Colonic mucosa (tissue), 4 donors: ENCODE data around the gene TRABD2B. TPM values are rescaled to one million over a fixed set of nuclear protein-coding genes. Genes with fewer than 3 reads are reported as not detected.
A peak's percentile ranks its signal among the peaks of the same experiment; 100 is the strongest.

Source experiments
- DNase-seq: peaks from one replicate; pipeline ENCODE4 v3.0.0-alpha.2; 2020
- H3K27ac ChIP-seq: fragments of 200-600 bp; one replicate; pipeline ENCODE4 v1.8.0; 2021
- H3K27me3 ChIP-seq: fragments of 200-600 bp; one replicate; pipeline ENCODE4 v1.8.0; 2021
- H3K36me3 ChIP-seq: fragments of 200-600 bp; one replicate; pipeline ENCODE4 v1.8.0; 2021
- H3K4me1 ChIP-seq: fragments of 200-600 bp; one replicate; pipeline ENCODE4 v1.8.0; 2021; ENCODE audit warnings: mild to moderate bottlenecking
- H3K4me3 ChIP-seq: fragments of 200-600 bp; one replicate; pipeline ENCODE4 v1.8.0; 2021
- H3K9ac ChIP-seq, 2 donors: one replicate each; pipeline ENCODE4 v1.7.0; 2013; ENCODE audit warnings: control low read depth in 2 of 2, low read depth in 2 of 2, low read length in 2 of 2
- H3K9me3 ChIP-seq: fragments of 200-600 bp; one replicate; pipeline ENCODE4 v1.8.0; 2021
- intact Hi-C: fragments of 100-400 bp; cut with DNase I; formaldehyde crosslinking; loops from one replicate; pipeline ENCODE4 v1.14.1; 2022
- total RNA-seq, 2 donors: library from RNA; stranded (reverse); fragmentation: NEBNext Ultra II Directional in 1 of 2; extraction: Animal tissue kit (Norgen Biotek cat#: 25700) in 1 of 2; gene quantifications; one replicate each; pipeline ENCODE4 v1.2.1, GENCODE V29; 2021
- TF ChIP-seq, protein P1 (sequence below): fragments of 200-600 bp; IDR thresholded peaks from one replicate; pipeline ENCODE4 v1.8.0; 2022; ENCODE audit warnings: antibody characterized with exemption, mild to moderate bottlenecking
- donor health status: healthy.
- donor health status: DM: no; HTN: no; CAD: no.
- donor health status: DM: no; HTN: no; CAD: no.

TRABD2B gene
- total RNA-seq, 2 donors from 2014 or later = 0.42 to 0.77 TPM

DNA sequence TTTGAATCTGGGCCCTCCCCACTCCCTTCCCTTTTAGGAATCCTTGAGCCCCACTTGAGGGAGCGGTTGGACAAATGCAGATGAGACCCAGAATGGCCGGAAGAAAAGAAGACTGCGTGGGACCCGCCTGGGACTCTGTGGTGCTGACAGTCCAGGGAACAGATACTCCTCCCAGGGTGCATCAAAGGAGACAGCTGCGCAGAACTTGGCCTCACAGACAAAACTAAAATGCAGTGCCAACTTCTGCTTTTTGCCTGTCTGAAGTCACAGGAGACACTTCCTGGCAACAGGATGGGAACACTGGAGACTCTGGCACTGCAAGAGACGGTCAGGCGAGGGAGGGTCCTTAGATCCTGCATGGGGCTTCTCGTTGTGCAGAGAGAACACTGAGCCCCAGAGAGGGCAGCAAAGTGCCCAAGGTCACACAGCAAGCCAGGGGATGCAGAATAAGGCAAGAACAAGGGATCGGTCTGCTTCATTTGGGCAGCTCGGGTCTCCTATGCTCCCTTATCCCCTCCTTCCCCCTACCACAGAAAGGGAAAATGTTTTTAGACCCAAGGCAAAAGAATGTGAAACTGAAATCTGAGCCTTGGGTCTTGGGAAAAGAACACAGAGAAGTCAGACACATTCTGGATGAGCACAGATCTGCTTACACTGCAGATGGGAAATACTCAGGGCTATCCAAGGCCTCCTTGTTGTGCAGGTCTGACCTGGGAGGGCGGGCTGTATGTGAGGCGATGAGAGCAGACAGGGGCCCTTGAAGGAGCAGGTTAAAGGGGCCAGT, 182.4 kb downstream of the TRABD2B start:
- H3K36me3 ChIP-seq = no peaks in the 10 kb centered on the region
- TF ChIP-seq, protein P1, sequence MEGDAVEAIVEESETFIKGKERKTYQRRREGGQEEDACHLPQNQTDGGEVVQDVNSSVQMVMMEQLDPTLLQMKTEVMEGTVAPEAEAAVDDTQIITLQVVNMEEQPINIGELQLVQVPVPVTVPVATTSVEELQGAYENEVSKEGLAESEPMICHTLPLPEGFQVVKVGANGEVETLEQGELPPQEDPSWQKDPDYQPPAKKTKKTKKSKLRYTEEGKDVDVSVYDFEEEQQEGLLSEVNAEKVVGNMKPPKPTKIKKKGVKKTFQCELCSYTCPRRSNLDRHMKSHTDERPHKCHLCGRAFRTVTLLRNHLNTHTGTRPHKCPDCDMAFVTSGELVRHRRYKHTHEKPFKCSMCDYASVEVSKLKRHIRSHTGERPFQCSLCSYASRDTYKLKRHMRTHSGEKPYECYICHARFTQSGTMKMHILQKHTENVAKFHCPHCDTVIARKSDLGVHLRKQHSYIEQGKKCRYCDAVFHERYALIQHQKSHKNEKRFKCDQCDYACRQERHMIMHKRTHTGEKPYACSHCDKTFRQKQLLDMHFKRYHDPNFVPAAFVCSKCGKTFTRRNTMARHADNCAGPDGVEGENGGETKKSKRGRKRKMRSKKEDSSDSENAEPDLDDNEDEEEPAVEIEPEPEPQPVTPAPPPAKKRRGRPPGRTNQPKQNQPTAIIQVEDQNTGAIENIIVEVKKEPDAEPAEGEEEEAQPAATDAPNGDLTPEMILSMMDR = no peak
- intact Hi-C loops = no loop called here
- no peak overlapping the region for H3K9ac ChIP-seq
- no peak for DNase-seq
- no peaks in the 10 kb centered on the region for H3K27me3 ChIP-seq
- H3K4me1 ChIP-seq = no peaks in the 10 kb centered on the region
- H3K27ac ChIP-seq = no peak overlapping the region
- no peak overlapping the region for H3K4me3 ChIP-seq
- no peaks in the 10 kb centered on the region for H3K9me3 ChIP-seq

DNA sequence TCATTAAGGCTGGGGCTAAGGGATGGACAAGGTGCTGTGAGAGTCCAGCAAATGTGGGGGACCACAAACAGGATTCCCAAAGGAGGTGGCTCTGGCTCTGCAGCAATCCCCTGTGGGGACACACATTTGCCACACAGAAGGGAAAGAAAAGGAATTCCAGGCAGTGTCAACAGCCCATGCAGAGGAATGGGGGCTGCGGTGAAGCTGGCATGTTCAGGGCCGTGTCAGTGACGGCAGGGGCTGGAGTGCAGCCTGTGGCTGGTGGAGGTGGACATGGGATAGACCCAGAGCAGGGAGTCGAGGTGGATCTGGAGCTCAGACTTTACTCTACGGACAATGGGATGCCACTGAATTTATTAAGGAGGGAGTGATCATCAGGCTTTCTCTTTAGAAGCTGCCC, 183.2 kb downstream of the TRABD2B start:
- intact Hi-C loops = no loop called here
- no peaks in the 10 kb centered on the region for H3K4me1 ChIP-seq
- no peak for DNase-seq
- no peak overlapping the region for H3K9ac ChIP-seq
- H3K4me3 ChIP-seq = no peak overlapping the region
- no peaks in the 10 kb centered on the region for H3K27me3 ChIP-seq
- no peaks in the 10 kb centered on the region for H3K9me3 ChIP-seq
- no peaks in the 10 kb centered on the region for H3K36me3 ChIP-seq
- H3K27ac ChIP-seq = no peak overlapping the region
- TF ChIP-seq, protein P1 = no peak

DNA sequence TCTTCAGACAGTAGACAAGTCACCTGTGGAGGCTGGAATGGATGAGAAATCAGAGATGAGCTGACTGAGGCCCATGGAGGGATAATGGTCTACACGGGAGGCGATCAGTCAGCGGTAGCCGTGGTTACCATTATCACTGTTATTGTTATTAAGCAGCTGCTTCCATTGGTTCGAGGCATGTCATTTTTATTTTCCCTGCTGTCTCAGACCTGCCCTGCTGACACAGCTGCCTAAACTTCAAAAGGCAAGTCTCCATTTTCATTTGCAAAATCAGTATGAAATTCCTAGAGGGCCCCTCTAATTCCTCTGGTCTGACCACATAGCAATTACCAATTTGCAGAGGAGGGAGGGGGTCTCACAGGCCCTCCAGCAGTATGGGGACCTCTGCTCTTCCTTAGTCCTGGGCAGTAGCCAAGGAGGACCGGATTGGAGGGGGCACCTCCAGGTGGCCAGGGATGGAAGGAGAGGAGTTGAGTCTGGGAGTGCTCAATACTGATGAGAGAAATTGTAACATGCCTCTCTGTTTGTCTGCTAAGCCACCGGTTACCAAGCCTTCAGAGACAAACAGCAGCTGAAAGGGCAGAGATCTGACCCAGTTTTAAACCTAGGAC, 184.2 kb downstream of the TRABD2B start:
- no peak overlapping the region for H3K9ac ChIP-seq
- no peaks in the 10 kb centered on the region for H3K9me3 ChIP-seq
- H3K36me3 ChIP-seq = no peaks in the 10 kb centered on the region
- DNase-seq = no peak
- H3K4me1 ChIP-seq = no peaks in the 10 kb centered on the region
- no peaks in the 10 kb centered on the region for H3K27me3 ChIP-seq
- no peak overlapping the region for H3K4me3 ChIP-seq
- TF ChIP-seq, protein P1 = no peak
- H3K27ac ChIP-seq = no peak overlapping the region
- intact Hi-C loops = no loop called here

DNA sequence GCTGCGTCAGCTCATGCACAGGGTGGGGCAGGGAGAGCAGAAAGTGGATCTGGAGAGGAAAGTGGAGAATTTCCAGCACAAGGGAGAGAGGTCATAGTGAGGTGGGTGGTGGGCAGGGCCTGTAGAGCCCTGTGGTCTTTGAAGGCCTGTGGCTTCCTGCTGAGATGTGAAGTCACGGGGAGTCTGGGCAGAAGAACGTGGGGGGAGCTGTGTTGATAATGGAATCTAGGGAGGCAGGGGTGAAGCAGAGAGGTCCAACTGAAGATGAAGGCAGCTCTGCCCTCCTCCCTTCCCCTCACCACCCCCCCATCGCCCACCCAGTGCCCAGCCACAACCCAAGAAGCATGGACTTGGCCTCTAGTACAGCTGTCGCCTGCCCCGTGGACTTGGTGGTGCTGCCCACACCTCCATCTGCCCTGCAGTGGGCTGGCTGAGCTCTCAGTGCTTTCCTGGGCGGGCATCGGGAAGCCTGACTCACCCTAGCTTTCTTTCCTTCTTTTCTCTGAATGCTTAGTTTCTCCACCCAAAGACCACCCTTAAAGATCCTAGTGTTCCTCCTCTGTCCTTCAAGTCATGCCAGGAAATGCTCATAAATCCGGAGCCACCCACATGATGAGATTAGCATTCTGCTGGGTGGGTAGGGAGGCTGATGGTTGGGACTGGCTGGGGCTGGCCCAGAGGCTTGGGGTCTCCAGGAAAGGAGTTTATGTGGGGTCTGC, 186.1 kb downstream of the TRABD2B start:
- intact Hi-C loops = no loop called here
- TF ChIP-seq, protein P1 = no peak
- no peak overlapping the region for H3K9ac ChIP-seq

DNA sequence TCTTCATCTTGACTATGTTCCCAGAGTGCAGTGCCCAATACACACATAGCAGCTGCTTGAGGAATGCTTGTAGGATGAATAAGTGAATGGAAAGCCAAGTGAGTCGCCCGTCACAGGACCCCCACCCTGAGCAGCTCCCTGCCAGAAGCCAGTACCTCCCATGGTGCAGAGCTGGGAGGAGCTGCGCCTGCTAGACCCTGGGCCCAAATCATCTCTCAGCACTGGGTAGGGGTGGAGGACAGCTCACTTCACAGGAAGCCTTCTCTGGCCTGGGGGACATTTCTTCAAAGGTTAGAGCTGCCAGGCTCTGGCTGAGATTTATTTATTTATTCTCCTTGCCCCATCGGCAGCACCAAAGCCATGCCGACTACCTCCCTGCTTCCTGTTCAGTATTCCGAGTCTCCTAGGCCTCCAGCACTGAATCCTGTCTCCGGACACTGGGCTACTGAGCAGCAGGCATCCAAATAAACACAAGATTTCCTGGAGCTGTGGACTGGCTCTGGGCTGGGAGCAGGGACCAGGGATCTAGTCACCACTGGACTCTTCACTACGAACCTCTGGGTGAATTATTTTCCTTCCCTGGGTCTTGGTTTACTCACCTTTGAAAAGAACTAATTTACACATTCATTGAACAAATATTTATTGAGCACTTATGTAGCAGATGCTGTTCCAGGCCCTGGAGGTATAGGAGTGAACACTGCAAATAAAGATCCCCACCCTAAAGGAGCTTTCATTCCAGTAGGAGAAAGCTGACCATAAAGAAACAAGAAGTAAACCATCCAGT, 187.7 kb downstream of the TRABD2B start:
- Histone ChIP-seq H3K9me3 (no peaks in the 10 kb centered on the region), H3K36me3 (no peaks in the 10 kb centered on the region), H3K27ac (peak overlapping the region; percentile 6), H3K4me3 (no peak overlapping the region), H3K9ac (no peak overlapping the region), H3K27me3 (no peaks in the 10 kb centered on the region), H3K4me1 (no peaks in the 10 kb centered on the region)
- intact Hi-C loops = no loop called here
- DNase-seq = no peak
- TF ChIP-seq, protein P1 = no peak

More for the DNA sequence above, 186.1 kb downstream of the TRABD2B start:
- H3K9me3 ChIP-seq = no peaks in the 10 kb centered on the region
- H3K4me3 ChIP-seq = no peak overlapping the region
- H3K4me1 ChIP-seq = no peaks in the 10 kb centered on the region
- no peak for DNase-seq
- no peak overlapping the region for H3K27ac ChIP-seq
- H3K27me3 ChIP-seq = no peaks in the 10 kb centered on the region
- H3K36me3 ChIP-seq = no peaks in the 10 kb centered on the region
